ENCODE measurements around the gene ARHGAP25.

ARHGAP25 gene

GRCh38 chr2:68824831-68825230 lies 90.2 kb downstream of the ARHGAP25 start:
- in situ Hi-C loops (cut with HindIII; ENCODE audit: low sequenced_read_pairs): loop anchor here (5.0 kb wide), 1 partner anchor 52 kb away; no protein-coding TSS in a partner anchor
- DNase-seq (ENCODE audit: low read depth): peak; percentile 65
- H3K4me3 ChIP-seq (ENCODE audit: low read depth, low read length): no peak overlapping the region
- no peak for TF ChIP-seq CTCF (IDR thresholded peaks at IDR 0.05; ENCODE audit: low read depth, low read length, missing control alignments)

- no peak for DNase-seq (ENCODE audit: low read depth)
- in situ Hi-C loops (cut with HindIII; ENCODE audit: low sequenced_read_pairs): no loop called here
- no peak overlapping the region for H3K4me3 ChIP-seq (ENCODE audit: low read depth, low read length)
- no peak for TF ChIP-seq CTCF (IDR thresholded peaks at IDR 0.05; ENCODE audit: low read depth, low read length, missing control alignments)
These were observed 91.3 kb downstream of the ARHGAP25 start for GRCh38 chr2:68825866-68826265.

- no peak for TF ChIP-seq CTCF (IDR thresholded peaks at IDR 0.05; ENCODE audit: low read depth, low read length, missing control alignments)
- H3K4me3 ChIP-seq (ENCODE audit: low read depth, low read length): no peak overlapping the region
- DNase-seq (ENCODE audit: low read depth): no peak
- in situ Hi-C loops (cut with HindIII; ENCODE audit: low sequenced_read_pairs): no loop called here
These were observed 93.1 kb downstream of the ARHGAP25 start for GRCh38 chr2:68827666-68828065.

- in situ Hi-C loops (cut with HindIII; ENCODE audit: low sequenced_read_pairs): no loop called here
These were observed 94.5 kb downstream of the ARHGAP25 start for GRCh38 chr2:68828887-68829708.

GRCh38 chr2:68829749-68830148 lies 95.1 kb downstream of the ARHGAP25 start:
- no peak for TF ChIP-seq CTCF (IDR thresholded peaks at IDR 0.05; ENCODE audit: low read depth, low read length, missing control alignments)
- in situ Hi-C loops (cut with HindIII; ENCODE audit: low sequenced_read_pairs): no loop called here
- H3K4me3 ChIP-seq (ENCODE audit: low read depth, low read length): no peak overlapping the region

More at GRCh38 chr2:68828887-68829708, 94.5 kb downstream of the ARHGAP25 start:
- peak; percentile 81 for DNase-seq (ENCODE audit: low read depth)
- TF ChIP-seq CTCF (IDR thresholded peaks at IDR 0.05; ENCODE audit: low read depth, low read length, missing control alignments): no peak
- H3K4me3 ChIP-seq (ENCODE audit: low read depth, low read length): no peak overlapping the region

GRCh38 chr2:68831686-68832232 lies 97.1 kb downstream of the ARHGAP25 start:
- no peak for TF ChIP-seq CTCF (IDR thresholded peaks at IDR 0.05; ENCODE audit: low read depth, low read length, missing control alignments)
- in situ Hi-C loops (cut with HindIII; ENCODE audit: low sequenced_read_pairs): no loop called here
- DNase-seq (ENCODE audit: low read depth): no peak
- H3K4me3 ChIP-seq (ENCODE audit: low read depth, low read length): no peak overlapping the region

More at GRCh38 chr2:68829749-68830148, 95.1 kb downstream of the ARHGAP25 start:
- no peak for DNase-seq (ENCODE audit: low read depth)

Measured in astrocyte of the cerebellum (primary cell).